NCI-H526 (cell line): ENCODE data around the gene MSTO1.
"Not testable (repeated sequence)": the region's sequence is repeated elsewhere in the genome, so short reads cannot be mapped to it uniquely, and the experiment has no call there.

Experiments used
- DNase-seq, 2 experiments: peaks; one replicate each; lab custom pipeline; 2025; lab: John Stamatoyannopoulos, UW

The MSTO1 gene

GRCh38 chr1:155609515-155610256, at the start of gene MSTO1:
Gene MSTO1, plus strand, starts transcription at chr1:155610218. Its CDS starts 31 bp downstream, at chr1:155610249.
- DNase-seq: peak; percentile 100

- peak; percentile 57 to 78 for DNase-seq
Measured at GRCh38 chr1:155561779-155562580, 48.0 kb upstream of the MSTO1 start.

GRCh38 chr1:155562581-155563376, 47.2 kb upstream of the MSTO1 start, which contains the start of gene ASH1L:
Gene ASH1L, minus strand, starts transcription at chr1:155562803. Its CDS starts 41,284 bp downstream, at chr1:155521519.
- DNase-seq: peak; percentile 98 to 100

- peak; percentile 73 to 89 for DNase-seq
Measured at GRCh38 chr1:155563377-155564022, 46.5 kb upstream of the MSTO1 start.

GRCh38 chr1:155569988-155570592, 39.9 kb upstream of the MSTO1 start:
- no peak for DNase-seq

GRCh38 chr1:155570593-155570990, 39.4 kb upstream of the MSTO1 start:
- no peak for DNase-seq

GRCh38 chr1:155574077-155574476, 35.9 kb upstream of the MSTO1 start:
- no peak for DNase-seq

GRCh38 chr1:155575608-155576007, 34.4 kb upstream of the MSTO1 start:
- not testable (repeated sequence) for DNase-seq

- not testable (repeated sequence) for DNase-seq
Measured at GRCh38 chr1:155583846-155584245, 26.2 kb upstream of the MSTO1 start.

- DNase-seq: not testable (repeated sequence)
Measured at GRCh38 chr1:155589282-155589681, 20.7 kb upstream of the MSTO1 start.

GRCh38 chr1:155590516-155591247, 19.3 kb upstream of the MSTO1 start:
- not testable (repeated sequence) for DNase-seq

- DNase-seq: peak; percentile 86 to 96
Measured at GRCh38 chr1:155591770-155592169, 18.2 kb upstream of the MSTO1 start.

GRCh38 chr1:155595877-155596474, 14.0 kb upstream of the MSTO1 start:
- not testable (repeated sequence) for DNase-seq

- no peak for DNase-seq
Measured at GRCh38 chr1:155596864-155597263, 13.2 kb upstream of the MSTO1 start.

- no peak for DNase-seq
Measured at GRCh38 chr1:155598842-155599331, 11.1 kb upstream of the MSTO1 start.

GRCh38 chr1:155599828-155600572, 10.0 kb upstream of the MSTO1 start:
- DNase-seq: not testable (repeated sequence)

GRCh38 chr1:155607708-155608107, 2.3 kb upstream of the MSTO1 start:
- DNase-seq: no peak

- no peak for DNase-seq
Measured at GRCh38 chr1:155608888-155609225, 1.2 kb upstream of the MSTO1 start.

GRCh38 chr1:155610257-155610647, 234 bp downstream of the MSTO1 start:
- DNase-seq: not testable (repeated sequence)
